HCT116 (cell line): ENCODE measurements around the gene CD164. TPM values are rescaled to one million over a fixed set of nuclear protein-coding genes. Genes with fewer than 3 reads are reported as not detected.

Source experiments
- ATAC-seq: fragments of 200-7000 bp; cut with Tn5 transposase; 2 replicates; pipeline ENCODE4 v1.9.1; 2020; ENCODE audit warnings: mild to moderate bottlenecking, moderate library complexity
- BruUV-seq: library from RNA; stranded (reverse); fragments of 400-500 nt; replicated peaks from 2 replicates; lab custom pipeline; 2021; lab: Mats Ljungman, UMichigan
- CTCF ChIA-PET: fragments of 300-600 bp; sonication (Branson Sonifier 250); formaldehyde crosslinking; loops from one replicate; lab custom pipeline; 2021; ENCODE audit warnings: antibody characterized with exemption; lab: Charles Lee
- POLR2A ChIA-PET: fragments of 300-600, 350-600 bp; sonication (Branson Sonifier 250); formaldehyde crosslinking; loops from one replicate; lab custom pipeline; 2021; ENCODE audit warnings: antibody characterized with exemption; lab: Charles Lee
- RAD21 ChIA-PET, 2 experiments: fragments of 300-600 bp; sonication (Branson Sonifier 250); formaldehyde crosslinking; loops; one replicate each; lab custom pipeline; 2023; ENCODE audit warnings: low total read pairs in 2 of 2; ENCODE audit not compliant: uncharacterized antibody in 2 of 2, unreplicated experiment in 2 of 2, low non-redundant PET in 1 of 2; lab: Charles Lee
- DNase-seq: peaks from one replicate; pipeline ENCODE4 v3.0.0-alpha.2; 2010; ENCODE audit warnings: low read depth, low spot score
- H2AFZ ChIP-seq: fragments of 200-600 bp; shearing (Covaris generic), sonication (generic); 2 replicates; pipeline ENCODE4 v1.6.1; 2017; ENCODE audit warnings: low read depth, mixed run types, mixed read lengths, antibody characterized with exemption, low read length; ENCODE audit not compliant: poor library complexity, severe bottlenecking
- H3K27ac ChIP-seq: 2 replicates; pipeline ENCODE4 v1.5.1; 2012; ENCODE audit warnings: low read depth, low read length
- H3K27me3 ChIP-seq: fragments of 200-600 bp; sonication (generic); 2 replicates; pipeline ENCODE4 v1.6.1; 2016; ENCODE audit warnings: mixed run types, low read length, mixed read lengths; ENCODE audit not compliant: insufficient read depth
- H3K36me3 ChIP-seq, 2 experiments: fragments of 200-500 bp in 1 of 2; fragments of 200-600 bp in 1 of 2; sonication (Bioruptor generic) in 1 of 2; sonication (generic) in 1 of 2; 2 replicates each; pipeline versions ENCODE4 v1.5.1 to v1.6.1; 2014 to 2016; ENCODE audit warnings: low read length in 2 of 2, inconsistent platforms in 1 of 2, mixed read lengths in 1 of 2, mixed run types in 1 of 2; ENCODE audit not compliant: insufficient read depth in 2 of 2, control insufficient read depth in 1 of 2
- H3K4me1 ChIP-seq, 2 experiments: fragments of 200-600 bp in 1 of 2; sonication (generic) in 1 of 2; 2 replicates each; pipeline versions ENCODE4 v1.5.1 to v1.6.1; 2012 to 2017; ENCODE audit warnings: low read length in 2 of 2, inconsistent platforms in 1 of 2, mild to moderate bottlenecking in 1 of 2, mixed read lengths in 1 of 2, mixed run types in 1 of 2, moderate library complexity in 1 of 2; ENCODE audit not compliant: insufficient read depth in 2 of 2, control insufficient read depth in 1 of 2
- H3K4me2 ChIP-seq: fragments of 200-600 bp; sonication (generic); 2 replicates; pipeline ENCODE4 v1.6.1; 2017; ENCODE audit warnings: mixed run types, low read length, mixed read lengths
- H3K4me3 ChIP-seq, 2 experiments: fragments of 200-600 bp in 1 of 2; sonication (generic) in 1 of 2; replicated peaks in 1 of 2; 2 replicates each; pipeline ENCODE4 v1.5.1; 2011 to 2016; ENCODE audit warnings: low read length in 2 of 2, control low read depth in 1 of 2, low read depth in 1 of 2, mild to moderate bottlenecking in 1 of 2, mixed read lengths in 1 of 2, mixed run types in 1 of 2
- H3K79me2 ChIP-seq: fragments of 200-600 bp; sonication (generic); 2 replicates; pipeline ENCODE4 v1.6.1; 2017; ENCODE audit warnings: mild to moderate bottlenecking, mixed run types, low read length, moderate library complexity, mixed read lengths; ENCODE audit not compliant: insufficient read depth
- H3K9ac ChIP-seq: fragments of 200-600 bp; sonication (generic); 2 replicates; pipeline ENCODE4 v1.6.1; 2016; ENCODE audit warnings: low read length, mixed read lengths
- H3K9me2 ChIP-seq: fragments of 200-600 bp; sonication (generic), shearing (Covaris generic); 2 replicates; pipeline ENCODE4 v1.6.1; 2017; ENCODE audit warnings: mixed run types, mild to moderate bottlenecking, moderate library complexity; ENCODE audit not compliant: insufficient read depth
- H3K9me3 ChIP-seq, 2 experiments: fragments of 200-500 bp in 1 of 2; fragments of 200-600 bp in 1 of 2; sonication (Bioruptor generic) in 1 of 2; sonication (generic) in 1 of 2; 2 replicates each; pipeline ENCODE4 v1.6.1; 2014 to 2017; ENCODE audit warnings: low read length in 2 of 2, mixed read lengths in 2 of 2, inconsistent platforms in 1 of 2, low read depth in 1 of 2, mild to moderate bottlenecking in 1 of 2, mixed run types in 1 of 2, moderate library complexity in 1 of 2; ENCODE audit not compliant: control insufficient read depth in 1 of 2, insufficient read depth in 1 of 2
- H4K20me1 ChIP-seq: fragments of 200-600 bp; sonication (generic), shearing (Covaris generic); 2 replicates; pipeline ENCODE4 v1.6.1; 2017; ENCODE audit warnings: mixed run types, mild to moderate bottlenecking, moderate library complexity; ENCODE audit not compliant: insufficient read depth
- CBX3 ChIP-seq: IDR thresholded peaks from 2 replicates; pipeline ENCODE4 v1.6.1; 2012; ENCODE audit warnings: low read depth
- CEBPB ChIP-seq: IDR thresholded peaks from 2 replicates; pipeline ENCODE4 v1.6.1; 2012; ENCODE audit warnings: low read depth
- ELF1 ChIP-seq: IDR thresholded peaks from 2 replicates; pipeline ENCODE4 v1.6.1; 2012; ENCODE audit warnings: low read depth, borderline replicate concordance
- POLR2AphosphoS5 ChIP-seq: IDR thresholded peaks from 2 replicates; pipeline ENCODE4 v1.6.1; 2011; ENCODE audit warnings: mild to moderate bottlenecking, low read depth, low read length, moderate library complexity
- RAD21 ChIP-seq: IDR thresholded peaks from 2 replicates; pipeline ENCODE4 v1.6.1; 2012; ENCODE audit warnings: low read depth, mild to moderate bottlenecking
- ZNF274 ChIP-seq: fragments of 200-500 bp; sonication (Bioruptor generic); IDR thresholded peaks from 2 replicates; pipeline ENCODE4 v1.6.1; 2014; ENCODE audit warnings: mild to moderate bottlenecking, low read depth, low read length, inconsistent platforms
- intact Hi-C: fragments of 100-400 bp; cut with micrococcal nuclease; formaldehyde crosslinking; loops from 2 replicates; pipeline ENCODE4 v1.10.0; 2022
- total RNA-seq: library from RNA; stranded (reverse); gene quantifications from one replicate; pipeline ENCODE4 v1.2.1, GENCODE V29; 2021; ENCODE audit not compliant: unreplicated experiment
- TF ChIP-seq, protein P1 (sequence below): IDR thresholded peaks from 2 replicates; pipeline ENCODE4 v1.6.1; 2012; ENCODE audit warnings: low read depth

CD164 gene
- total RNA-seq, 1 experiment from 2014 or later = 171 TPM

DNA sequence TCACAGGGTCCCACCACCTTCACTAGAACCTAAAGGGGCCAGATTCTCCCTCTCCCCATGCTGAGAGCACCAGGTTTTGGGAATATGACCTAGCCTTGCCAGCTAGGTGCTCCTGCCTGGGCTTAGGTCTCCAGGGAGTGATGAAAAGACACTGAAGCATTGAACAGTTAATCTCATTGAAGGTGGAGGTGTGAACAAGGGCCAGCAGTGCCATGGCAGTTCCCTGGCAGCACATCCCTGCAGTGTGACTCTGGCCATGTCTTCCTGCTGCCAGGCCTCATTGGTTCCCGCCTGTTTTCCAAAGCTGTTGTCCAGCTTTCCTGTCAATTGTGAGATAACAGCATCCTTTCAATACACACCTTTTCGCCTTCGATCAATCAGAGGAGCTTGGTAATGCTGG, 47.2 kb upstream of the CD164 start:
- Histone ChIP-seq H3K9me2 (no peaks in the 10 kb centered on the region), H3K27me3 (no peaks in the 10 kb centered on the region), H3K27ac (no peak overlapping the region), H3K79me2 (no peaks in the 10 kb centered on the region), H3K4me3 (no peak overlapping the region), H4K20me1 (no peaks in the 10 kb centered on the region), H3K9ac (no peak overlapping the region), H3K4me1 (peaks cover 0 to 4% of the 10 kb centered on the region in 2 experiments; a peak in 1 of 4 replicates), H2AFZ (no peak overlapping the region), H3K36me3 (no peaks in the 10 kb centered on the region), H3K4me2 (no peak overlapping the region), H3K9me3 (no peaks in the 10 kb centered on the region)
- ChIA-PET POLR2A (no interaction called here), RAD21 (no interaction called here), CTCF (no interaction called here)
- BruUV-seq = no TSS peak
- no peak for DNase-seq
- no peak for ATAC-seq
- intact Hi-C loops = no loop called here
- TF ChIP-seq POLR2AphosphoS5 (no peak), ELF1 (no peak), CBX3 (no peak), RAD21 (no peak), ZNF274 (no peak), CEBPB (no peak)
- TF ChIP-seq, protein P1, sequence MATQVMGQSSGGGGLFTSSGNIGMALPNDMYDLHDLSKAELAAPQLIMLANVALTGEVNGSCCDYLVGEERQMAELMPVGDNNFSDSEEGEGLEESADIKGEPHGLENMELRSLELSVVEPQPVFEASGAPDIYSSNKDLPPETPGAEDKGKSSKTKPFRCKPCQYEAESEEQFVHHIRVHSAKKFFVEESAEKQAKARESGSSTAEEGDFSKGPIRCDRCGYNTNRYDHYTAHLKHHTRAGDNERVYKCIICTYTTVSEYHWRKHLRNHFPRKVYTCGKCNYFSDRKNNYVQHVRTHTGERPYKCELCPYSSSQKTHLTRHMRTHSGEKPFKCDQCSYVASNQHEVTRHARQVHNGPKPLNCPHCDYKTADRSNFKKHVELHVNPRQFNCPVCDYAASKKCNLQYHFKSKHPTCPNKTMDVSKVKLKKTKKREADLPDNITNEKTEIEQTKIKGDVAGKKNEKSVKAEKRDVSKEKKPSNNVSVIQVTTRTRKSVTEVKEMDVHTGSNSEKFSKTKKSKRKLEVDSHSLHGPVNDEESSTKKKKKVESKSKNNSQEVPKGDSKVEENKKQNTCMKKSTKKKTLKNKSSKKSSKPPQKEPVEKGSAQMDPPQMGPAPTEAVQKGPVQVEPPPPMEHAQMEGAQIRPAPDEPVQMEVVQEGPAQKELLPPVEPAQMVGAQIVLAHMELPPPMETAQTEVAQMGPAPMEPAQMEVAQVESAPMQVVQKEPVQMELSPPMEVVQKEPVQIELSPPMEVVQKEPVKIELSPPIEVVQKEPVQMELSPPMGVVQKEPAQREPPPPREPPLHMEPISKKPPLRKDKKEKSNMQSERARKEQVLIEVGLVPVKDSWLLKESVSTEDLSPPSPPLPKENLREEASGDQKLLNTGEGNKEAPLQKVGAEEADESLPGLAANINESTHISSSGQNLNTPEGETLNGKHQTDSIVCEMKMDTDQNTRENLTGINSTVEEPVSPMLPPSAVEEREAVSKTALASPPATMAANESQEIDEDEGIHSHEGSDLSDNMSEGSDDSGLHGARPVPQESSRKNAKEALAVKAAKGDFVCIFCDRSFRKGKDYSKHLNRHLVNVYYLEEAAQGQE = no peak
